Nephron progenitor cell (in vitro differentiated cells): ENCODE results near the gene PACS1.
A peak's percentile ranks its signal among the peaks of the same experiment; 100 is the strongest.

ENCODE experiments used
- DNase-seq: peaks from one replicate; pipeline ENCODE4 v3.0.0; 2021
- H3K27ac Mint-ChIP-seq: 2 replicates; pipeline ENCODE4 v1.8.0; 2021; ENCODE audit warnings: mild to moderate bottlenecking, moderate library complexity, mixed read lengths
- H3K27me3 Mint-ChIP-seq: 2 replicates; pipeline ENCODE4 v1.8.0; 2021; ENCODE audit warnings: mild to moderate bottlenecking, low read depth, mixed read lengths; ENCODE audit not compliant: poor library complexity
- H3K36me3 Mint-ChIP-seq: 2 replicates; pipeline ENCODE4 v1.8.0; 2021; ENCODE audit warnings: low read depth, mixed read lengths
- H3K4me1 Mint-ChIP-seq: 2 replicates; pipeline ENCODE4 v1.8.0; 2021; ENCODE audit warnings: mixed read lengths
- H3K4me3 Mint-ChIP-seq: 2 replicates; pipeline ENCODE4 v1.8.0; 2021; ENCODE audit warnings: mild to moderate bottlenecking, moderate library complexity, mixed read lengths
- H3K9me3 Mint-ChIP-seq: 2 replicates; pipeline ENCODE4 v1.8.0; 2021; ENCODE audit warnings: mild to moderate bottlenecking, moderate library complexity, mixed read lengths
- TF ChIP-seq, protein P1 (sequence below): fragments of 200-600 bp; sonication (generic); IDR thresholded peaks from 2 replicates; pipeline ENCODE4 v1.5.0; 2021; ENCODE audit warnings: antibody characterized with exemption

Gene PACS1

GRCh38 chr11:66052664-66052982 is 17.4 kb upstream of the PACS1 start:
- Mint-ChIP-seq H3K36me3 (peaks cover 42% of the 10 kb centered on the region), H3K27ac (peak overlapping the region; percentile 100), H3K4me1 (peaks cover 59% of the 10 kb centered on the region), H3K27me3 (peaks cover 10% of the 10 kb centered on the region), H3K4me3 (peak overlapping the region; percentile 99), H3K9me3 (no peaks in the 10 kb centered on the region)
- no peak for DNase-seq
- TF ChIP-seq, protein P1, sequence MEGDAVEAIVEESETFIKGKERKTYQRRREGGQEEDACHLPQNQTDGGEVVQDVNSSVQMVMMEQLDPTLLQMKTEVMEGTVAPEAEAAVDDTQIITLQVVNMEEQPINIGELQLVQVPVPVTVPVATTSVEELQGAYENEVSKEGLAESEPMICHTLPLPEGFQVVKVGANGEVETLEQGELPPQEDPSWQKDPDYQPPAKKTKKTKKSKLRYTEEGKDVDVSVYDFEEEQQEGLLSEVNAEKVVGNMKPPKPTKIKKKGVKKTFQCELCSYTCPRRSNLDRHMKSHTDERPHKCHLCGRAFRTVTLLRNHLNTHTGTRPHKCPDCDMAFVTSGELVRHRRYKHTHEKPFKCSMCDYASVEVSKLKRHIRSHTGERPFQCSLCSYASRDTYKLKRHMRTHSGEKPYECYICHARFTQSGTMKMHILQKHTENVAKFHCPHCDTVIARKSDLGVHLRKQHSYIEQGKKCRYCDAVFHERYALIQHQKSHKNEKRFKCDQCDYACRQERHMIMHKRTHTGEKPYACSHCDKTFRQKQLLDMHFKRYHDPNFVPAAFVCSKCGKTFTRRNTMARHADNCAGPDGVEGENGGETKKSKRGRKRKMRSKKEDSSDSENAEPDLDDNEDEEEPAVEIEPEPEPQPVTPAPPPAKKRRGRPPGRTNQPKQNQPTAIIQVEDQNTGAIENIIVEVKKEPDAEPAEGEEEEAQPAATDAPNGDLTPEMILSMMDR: no peak

GRCh38 chr11:66055021-66055420 is 15.1 kb upstream of the PACS1 start:
- TF ChIP-seq, protein P1: no peak

DNA sequence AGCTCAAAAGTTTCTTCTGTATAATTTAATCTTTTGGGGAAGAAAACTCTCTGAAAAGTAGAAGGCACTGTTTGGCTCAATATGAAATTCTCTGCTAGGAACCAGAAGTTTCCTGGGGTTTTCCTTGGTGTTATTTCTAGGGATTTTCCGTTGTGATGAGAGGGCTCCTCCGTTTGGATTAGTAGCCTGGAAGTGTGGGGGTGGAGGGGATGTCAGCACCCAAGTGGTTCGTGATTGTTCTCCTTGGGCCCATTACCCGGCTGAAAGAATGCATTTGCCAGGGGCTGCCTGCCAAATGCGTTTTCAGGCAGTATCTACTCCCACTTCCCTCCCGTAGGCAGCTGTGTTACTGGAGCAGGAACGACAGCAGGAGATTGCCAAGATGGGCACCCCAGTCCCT is 13.6 kb upstream of the PACS1 start:
- TF ChIP-seq, protein P1: no peak
- DNase-seq: no peak
- H3K9me3 Mint-ChIP-seq: no peaks in the 10 kb centered on the region
- no peak overlapping the region for H3K4me3 Mint-ChIP-seq
- H3K27me3 Mint-ChIP-seq: peaks cover 6% of the 10 kb centered on the region
- H3K27ac Mint-ChIP-seq: no peak overlapping the region
- H3K36me3 Mint-ChIP-seq: peaks cover 76% of the 10 kb centered on the region
- H3K4me1 Mint-ChIP-seq: peaks cover 24% of the 10 kb centered on the region

More at GRCh38 chr11:66055021-66055420, 15.1 kb upstream of the PACS1 start:
- no peaks in the 10 kb centered on the region for H3K9me3 Mint-ChIP-seq
- H3K27me3 Mint-ChIP-seq: peaks cover 6% of the 10 kb centered on the region
- peaks cover 39% of the 10 kb centered on the region for H3K4me1 Mint-ChIP-seq
- peaks cover 64% of the 10 kb centered on the region for H3K36me3 Mint-ChIP-seq
- DNase-seq: no peak
- H3K27ac Mint-ChIP-seq: no peak overlapping the region
- H3K4me3 Mint-ChIP-seq: no peak overlapping the region

- DNase-seq: no peak
- Mint-ChIP-seq H3K9me3 (peaks cover 17% of the 10 kb centered on the region), H3K27me3 (peaks cover 2% of the 10 kb centered on the region), H3K27ac (peak overlapping the region; percentile 23), H3K4me1 (no peaks in the 10 kb centered on the region), H3K36me3 (peaks cover 90% of the 10 kb centered on the region), H3K4me3 (no peak overlapping the region)
- TF ChIP-seq, protein P1: no peak
Observed at GRCh38 chr11:66059966-66060680, 9.9 kb upstream of the PACS1 start.

DNA sequence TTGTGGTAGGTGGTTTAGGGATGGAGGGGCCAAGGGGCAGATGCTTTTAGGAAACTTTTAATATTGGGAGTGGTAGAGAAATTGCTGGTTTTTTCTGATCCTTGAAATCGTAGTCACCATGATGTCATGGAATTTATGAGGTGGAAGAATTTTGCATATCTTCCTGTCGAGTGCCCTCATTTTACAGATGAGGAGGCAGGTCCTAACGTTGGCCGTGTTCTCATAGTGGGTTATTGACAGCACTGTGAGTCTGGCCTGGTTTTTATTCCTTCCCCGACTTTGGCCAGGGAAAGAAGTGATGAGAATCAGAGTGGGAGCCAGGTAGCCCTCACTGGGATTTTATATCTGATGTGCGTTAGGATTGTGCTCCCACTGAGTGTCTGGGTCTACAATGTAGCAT is 8.8 kb upstream of the PACS1 start:
- TF ChIP-seq, protein P1: no peak

GRCh38 chr11:66062408-66062807 is 7.7 kb upstream of the PACS1 start:
- Mint-ChIP-seq H3K27me3 (no peaks in the 10 kb centered on the region), H3K27ac (no peak overlapping the region), H3K36me3 (peaks cover 90% of the 10 kb centered on the region), H3K4me3 (no peak overlapping the region), H3K9me3 (peaks cover 21% of the 10 kb centered on the region), H3K4me1 (peaks cover 8% of the 10 kb centered on the region)
- no peak for DNase-seq
- TF ChIP-seq, protein P1: no peak

More for the DNA sequence above, 8.8 kb upstream of the PACS1 start:
- Mint-ChIP-seq H3K4me1 (no peaks in the 10 kb centered on the region), H3K36me3 (peaks cover 90% of the 10 kb centered on the region), H3K9me3 (peaks cover 21% of the 10 kb centered on the region), H3K27me3 (no peaks in the 10 kb centered on the region), H3K4me3 (no peak overlapping the region), H3K27ac (peak overlapping the region; percentile 57)
- DNase-seq: no peak
